Measurements from ENCODE around the gene PDPR.
"Not testable (repeated sequence)": the region's sequence is repeated elsewhere in the genome, so short reads cannot be mapped to it uniquely, and the experiment has no call there.

Gene PDPR

GRCh38 chr16:70128844-70129243 is 14.7 kb downstream of the PDPR start:
- DNase-seq = not testable (repeated sequence)

- DNase-seq = not testable (repeated sequence)
These were observed 21.7 kb downstream of the PDPR start for GRCh38 chr16:70135796-70136195.

GRCh38 chr16:70136595-70136994 is 22.5 kb downstream of the PDPR start:
- not testable (repeated sequence) for DNase-seq

GRCh38 chr16:70142739-70143138 is 28.6 kb downstream of the PDPR start:
- DNase-seq = not testable (repeated sequence)

- DNase-seq = not testable (repeated sequence)
These were observed 29.2 kb downstream of the PDPR start for GRCh38 chr16:70143231-70143895.

- not testable (repeated sequence) for DNase-seq
These were observed 33.7 kb downstream of the PDPR start for GRCh38 chr16:70147853-70148252.

- DNase-seq = not testable (repeated sequence)
These were observed 34.3 kb downstream of the PDPR start for GRCh38 chr16:70148453-70148852.

- DNase-seq = not testable (repeated sequence)
These were observed 35.2 kb downstream of the PDPR start for GRCh38 chr16:70149296-70149695.

GRCh38 chr16:70151391-70151790 is 37.3 kb downstream of the PDPR start:
- TF ChIP-seq GATA1 (IDR thresholded peaks at IDR 0.05; ENCODE audit: low read depth, low read length) (no peak), POLR2A (IDR thresholded peaks at IDR 0.05; ENCODE audit: low read length) (no peak)
- DNase-seq = no peak

GRCh38 chr16:70151941-70152509 is 37.9 kb downstream of the PDPR start:
- TF ChIP-seq GATA1 (IDR thresholded peaks at IDR 0.05; ENCODE audit: low read depth, low read length) = no peak
- TF ChIP-seq POLR2A (IDR thresholded peaks at IDR 0.05; ENCODE audit: low read length) = no peak
- no peak for DNase-seq

GRCh38 chr16:70152578-70153302 is 38.6 kb downstream of the PDPR start:
- TF ChIP-seq POLR2A (IDR thresholded peaks at IDR 0.05; ENCODE audit: low read length) (no peak), GATA1 (IDR thresholded peaks at IDR 0.05; ENCODE audit: low read depth, low read length) (no peak)
- no peak for DNase-seq

GRCh38 chr16:70154736-70155135 is 40.6 kb downstream of the PDPR start:
- not testable (repeated sequence) for DNase-seq

GRCh38 chr16:70156207-70156978 is 42.3 kb downstream of the PDPR start:
- DNase-seq = no peak
- no peak for TF ChIP-seq POLR2A (IDR thresholded peaks at IDR 0.05; ENCODE audit: low read length)
- TF ChIP-seq GATA1 (IDR thresholded peaks at IDR 0.05; ENCODE audit: low read depth, low read length) = no peak

- TF ChIP-seq POLR2A (IDR thresholded peaks at IDR 0.05; ENCODE audit: low read length) = no peak
- no peak for TF ChIP-seq GATA1 (IDR thresholded peaks at IDR 0.05; ENCODE audit: low read depth, low read length)
These were observed 43.0 kb downstream of the PDPR start for GRCh38 chr16:70157105-70157476.

GRCh38 chr16:70157477-70158260 is 43.5 kb downstream of the PDPR start:
- no peak for TF ChIP-seq GATA1 (IDR thresholded peaks at IDR 0.05; ENCODE audit: low read depth, low read length)
- TF ChIP-seq POLR2A (IDR thresholded peaks at IDR 0.05; ENCODE audit: low read length) = no peak

More at GRCh38 chr16:70157105-70157476, 43.0 kb downstream of the PDPR start:
- DNase-seq = no peak

More at GRCh38 chr16:70157477-70158260, 43.5 kb downstream of the PDPR start:
- no peak for DNase-seq

Data from erythroblast (primary cell).